CD14-positive monocyte (primary cell): ENCODE results near the gene CDH4. TPM values are rescaled to one million over a fixed set of nuclear protein-coding genes. Genes with fewer than 3 reads are reported as not detected.

ENCODE experiments used
- DNase-seq, 3 donors: peaks; one replicate each; pipeline ENCODE4 v3.0.0-alpha.2; 2011 to 2022
- H2AFZ ChIP-seq: 2 replicates; pipeline ENCODE4 v1.6.0; 2012; ENCODE audit warnings: mild to moderate bottlenecking, low read depth, low read length, inconsistent platforms; ENCODE audit not compliant: insufficient read depth, poor library complexity, severe bottlenecking
- H3K27ac ChIP-seq, 2 donors: 1 replicate in 1 of 2; 2 replicates in 1 of 2; pipeline ENCODE4 v1.5.1; 2012 to 2013; ENCODE audit warnings: low read length in 2 of 2, control low read depth in 1 of 2, inconsistent platforms in 1 of 2, low read depth in 1 of 2, mild to moderate bottlenecking in 1 of 2
- H3K27me3 ChIP-seq, 2 donors: one replicate each; pipeline versions ENCODE4 v1.6.0 to v1.6.1; 2011 to 2013; ENCODE audit warnings: low read length in 2 of 2; ENCODE audit not compliant: control insufficient read depth in 2 of 2, insufficient read depth in 2 of 2
- H3K36me3 ChIP-seq, 2 donors: replicated peaks in 1 of 2; 1 replicate in 1 of 2; 2 replicates in 1 of 2; pipeline versions ENCODE4 v1.5.1 to v1.6.1; 2012 to 2013; ENCODE audit warnings: low read length in 2 of 2, control low read depth in 1 of 2, inconsistent platforms in 1 of 2, mild to moderate bottlenecking in 1 of 2; ENCODE audit not compliant: insufficient read depth in 2 of 2, control insufficient read depth in 1 of 2
- H3K4me1 ChIP-seq, 2 donors: 1 replicate in 1 of 2; 2 replicates in 1 of 2; pipeline versions ENCODE4 v1.5.1 to v1.6.1; 2012 to 2013; ENCODE audit warnings: low read length in 2 of 2, control low read depth in 1 of 2, inconsistent platforms in 1 of 2, mild to moderate bottlenecking in 1 of 2, moderate library complexity in 1 of 2; ENCODE audit not compliant: insufficient read depth in 2 of 2, control insufficient read depth in 1 of 2
- H3K4me2 ChIP-seq: replicated peaks from 2 replicates; pipeline ENCODE3; 2012; ENCODE audit warnings: low read length, moderate library complexity, mild to moderate bottlenecking; ENCODE audit not compliant: poor library complexity, severe bottlenecking; ENCODE audit errors: extremely low read depth
- H3K4me3 ChIP-seq, 3 experiments: fragments of 200-600 bp in 1 of 3; sonication (generic) in 1 of 3; replicated peaks in 1 of 3; 1 replicate in 2 of 3; 2 replicates in 1 of 3; pipeline ENCODE4 v1.5.1; 2011 to 2013; ENCODE audit warnings: low read length in 3 of 3, mild to moderate bottlenecking in 3 of 3, control low read depth in 2 of 3, low read depth in 2 of 3, inconsistent platforms in 1 of 3, moderate library complexity in 1 of 3
- H3K79me2 ChIP-seq: 2 replicates; pipeline ENCODE4 v1.6.0; 2012; ENCODE audit warnings: mild to moderate bottlenecking, control low read depth, inconsistent platforms, low read length, moderate library complexity; ENCODE audit not compliant: insufficient read depth
- H3K9ac ChIP-seq: 2 replicates; pipeline ENCODE4 v1.6.0; 2017; ENCODE audit warnings: low read length, mild to moderate bottlenecking; ENCODE audit not compliant: insufficient read depth, poor library complexity, severe bottlenecking
- H3K9me3 ChIP-seq, 2 donors: replicated peaks in 1 of 2; 1 replicate in 1 of 2; 2 replicates in 1 of 2; pipeline versions ENCODE4 v1.5.1 to v1.6.1; 2012 to 2013; ENCODE audit warnings: low read length in 2 of 2, control low read depth in 1 of 2; ENCODE audit not compliant: control insufficient read depth in 1 of 2, insufficient read depth in 1 of 2
- H4K20me1 ChIP-seq: 2 replicates; pipeline ENCODE4 v1.6.0; 2012; ENCODE audit warnings: mild to moderate bottlenecking, low read length, control low read depth, moderate library complexity; ENCODE audit not compliant: insufficient read depth
- H3K27ac Mint-ChIP-seq, 7 donors: one replicate each; pipeline ENCODE4 v1.8.0; 2020; ENCODE audit warnings: mild to moderate bottlenecking in 7 of 7, mixed read lengths in 7 of 7, moderate library complexity in 6 of 7, inconsistent platforms in 2 of 7
- H3K27me3 Mint-ChIP-seq, 3 donors: one replicate each; pipeline ENCODE4 v1.8.0; 2021 to 2022; ENCODE audit warnings: low read depth in 3 of 3, mild to moderate bottlenecking in 3 of 3, mixed read lengths in 3 of 3, moderate library complexity in 3 of 3, inconsistent platforms in 1 of 3
- H3K36me3 Mint-ChIP-seq, 2 donors: one replicate each; pipeline ENCODE4 v1.8.0; 2020; ENCODE audit warnings: mixed read lengths in 2 of 2, inconsistent platforms in 1 of 2, mild to moderate bottlenecking in 1 of 2
- H3K4me1 Mint-ChIP-seq: one replicate; pipeline ENCODE4 v1.8.0; 2020; ENCODE audit warnings: mild to moderate bottlenecking, mixed read lengths
- H3K4me3 Mint-ChIP-seq, 2 donors: one replicate each; pipeline ENCODE4 v1.8.0; 2020; ENCODE audit warnings: mild to moderate bottlenecking in 2 of 2, mixed read lengths in 2 of 2, moderate library complexity in 1 of 2
- H3K9me3 Mint-ChIP-seq, 7 donors: one replicate each; pipeline ENCODE4 v1.8.0; 2020 to 2022; ENCODE audit warnings: mixed read lengths in 7 of 7, mild to moderate bottlenecking in 6 of 7, moderate library complexity in 6 of 7, inconsistent platforms in 2 of 7
- CTCF ChIP-seq: fragments of 200-600 bp; IDR thresholded peaks from one replicate; pipeline ENCODE4 v1.8.0; 2022; ENCODE audit warnings: antibody characterized with exemption, mild to moderate bottlenecking
- WGBS: methylation state at CpG from one replicate; pipeline ENCODE4 v1.1.5; 2013; ENCODE audit warnings: missing lambda C conversion rate; ENCODE audit not compliant: insufficient coverage; 5-methylcytosine and 5-hydroxymethylcytosine counted together
- intact Hi-C, 2 donors: fragments of 100-400 bp; cut with micrococcal nuclease; formaldehyde crosslinking; loops; one replicate each; pipeline versions ENCODE4 v1.15.0 to v1.15.1; 2023
- polyA plus RNA-seq, 3 donors: library from polyadenylated mRNA; depleted of rRNA in 1 of 3; unstranded in 2 of 3; stranded (reverse) in 1 of 3; fragments of 300-500 nt in 2 of 3; fragments of >200 nt in 1 of 3; fragmentation: Illumina TruSeq in 2 of 3; gene quantifications; 1 replicate in 2 of 3; 2 replicates in 1 of 3; pipeline ENCODE4 v1.2.3, GENCODE V29; 2012 to 2021

The CDH4 gene
- polyA plus RNA-seq, 3 donors, result not detected

GRCh38 chr20:61683721-61684120 is 431.7 kb downstream of the CDH4 start:
- Histone ChIP-seq H3K4me1 (no peaks in the 10 kb centered on the region), H3K9me3 (peaks cover 6 to 88% of the 10 kb centered on the region in 2 donors), H4K20me1 (no peaks in the 10 kb centered on the region), H3K79me2 (no peaks in the 10 kb centered on the region), H3K36me3 (no peaks in the 10 kb centered on the region), H3K9ac (no peak overlapping the region), H2AFZ (no peak overlapping the region), H3K27me3 (no peaks in the 10 kb centered on the region), H3K27ac (no peak overlapping the region), H3K4me2 (no peak overlapping the region), H3K4me3 (no peak overlapping the region)
- WGBS, result no CpG with 5 or more reads among the region's 6 CpGs
- no peak for TF ChIP-seq CTCF
- H3K4me3 Mint-ChIP-seq, result no peak overlapping the region
- no peaks in the 10 kb centered on the region for H3K36me3 Mint-ChIP-seq
- H3K4me1 Mint-ChIP-seq, result no peaks in the 10 kb centered on the region
- H3K27ac Mint-ChIP-seq, result no peak overlapping the region
- peaks cover 0 to 59% (median 44%) of the 10 kb centered on the region in 7 donors for H3K9me3 Mint-ChIP-seq
- H3K27me3 Mint-ChIP-seq, result peaks cover 0 to 2% (median 1%) of the 10 kb centered on the region in 3 donors
- DNase-seq, result no peak
- intact Hi-C loops, result no loop called here

GRCh38 chr20:61684136-61684535 is 432.1 kb downstream of the CDH4 start:
- Histone ChIP-seq H3K4me3 (no peak overlapping the region), H2AFZ (no peak overlapping the region), H3K4me2 (no peak overlapping the region), H3K9me3 (peaks cover 6 to 85% of the 10 kb centered on the region in 2 donors), H3K79me2 (no peaks in the 10 kb centered on the region), H4K20me1 (no peaks in the 10 kb centered on the region), H3K36me3 (no peaks in the 10 kb centered on the region), H3K4me1 (no peaks in the 10 kb centered on the region), H3K27ac (no peak overlapping the region), H3K27me3 (no peaks in the 10 kb centered on the region), H3K9ac (no peak overlapping the region)
- H3K9me3 Mint-ChIP-seq, result peaks cover 0 to 57% (median 44%) of the 10 kb centered on the region in 7 donors
- H3K27ac Mint-ChIP-seq, result no peak overlapping the region
- WGBS, result 80% methylated on average over 10 of the region's 13 CpGs
- DNase-seq, result no peak
- intact Hi-C loops, result no loop called here
- TF ChIP-seq CTCF, result no peak
- no peaks in the 10 kb centered on the region for H3K36me3 Mint-ChIP-seq
- no peak overlapping the region for H3K4me3 Mint-ChIP-seq
- H3K4me1 Mint-ChIP-seq, result no peaks in the 10 kb centered on the region
- H3K27me3 Mint-ChIP-seq, result peaks cover 0 to 2% (median 1%) of the 10 kb centered on the region in 3 donors
